Trophoblast cell (in vitro differentiated cells and primary cell): ENCODE measurements around the gene AMMECR1.

Source experiments
- DNase-seq, 2 donors: peaks; one replicate each; pipeline ENCODE4 v3.0.0-alpha.2; 2016
- H2AFZ ChIP-seq: 2 replicates; pipeline ENCODE4 v1.6.1; 2013; ENCODE audit warnings: low read length, moderate library complexity, mild to moderate bottlenecking; ENCODE audit not compliant: insufficient read depth, poor library complexity
- H2AK5ac ChIP-seq: 2 replicates; pipeline ENCODE4 v1.6.1; 2013; ENCODE audit warnings: mild to moderate bottlenecking, low read length
- H2BK120ac ChIP-seq: 2 replicates; pipeline ENCODE4 v1.6.1; 2013; ENCODE audit warnings: low read length, mild to moderate bottlenecking, moderate library complexity; ENCODE audit not compliant: insufficient read depth, poor library complexity
- H2BK12ac ChIP-seq: 2 replicates; pipeline ENCODE4 v1.6.1; 2013; ENCODE audit warnings: mild to moderate bottlenecking, low read length, moderate library complexity
- H2BK5ac ChIP-seq: 2 replicates; pipeline ENCODE4 v1.6.1; 2013; ENCODE audit warnings: low read length, low read depth, moderate library complexity, mild to moderate bottlenecking; ENCODE audit not compliant: poor library complexity
- H3K14ac ChIP-seq: 2 replicates; pipeline ENCODE4 v1.6.1; 2013; ENCODE audit warnings: mild to moderate bottlenecking, low read length
- H3K18ac ChIP-seq: 2 replicates; pipeline ENCODE4 v1.6.1; 2013; ENCODE audit warnings: mild to moderate bottlenecking, low read length
- H3K23ac ChIP-seq: 2 replicates; pipeline ENCODE4 v1.6.1; 2013; ENCODE audit warnings: low read length
- H3K27ac ChIP-seq: 2 replicates; pipeline ENCODE4 v1.5.1; 2013; ENCODE audit warnings: low read depth, mild to moderate bottlenecking, inconsistent platforms, low read length, moderate library complexity
- H3K27me3 ChIP-seq: 2 replicates; pipeline ENCODE4 v1.6.1; 2013; ENCODE audit warnings: inconsistent platforms, mild to moderate bottlenecking, low read length, moderate library complexity; ENCODE audit not compliant: insufficient read depth
- H3K36me3 ChIP-seq, 2 experiments: 1 replicate in 1 of 2; 2 replicates in 1 of 2; pipeline ENCODE4 v1.6.1; 2013; ENCODE audit warnings: low read length in 2 of 2, mild to moderate bottlenecking in 2 of 2, moderate library complexity in 1 of 2; ENCODE audit not compliant: insufficient read depth in 2 of 2, control insufficient read depth in 1 of 2
- H3K4ac ChIP-seq: 2 replicates; pipeline ENCODE4 v1.6.1; 2013; ENCODE audit warnings: low read depth, mild to moderate bottlenecking, low read length, moderate library complexity
- H3K4me1 ChIP-seq, 2 experiments: 1 replicate in 1 of 2; 2 replicates in 1 of 2; pipeline ENCODE4 v1.6.1; 2013; ENCODE audit warnings: low read length in 2 of 2, mild to moderate bottlenecking in 2 of 2, moderate library complexity in 1 of 2; ENCODE audit not compliant: insufficient read depth in 2 of 2, control insufficient read depth in 1 of 2
- H3K4me2 ChIP-seq: 2 replicates; pipeline ENCODE4 v1.6.1; 2013; ENCODE audit warnings: inconsistent platforms, mild to moderate bottlenecking, low read length, moderate library complexity
- H3K4me3 ChIP-seq: 2 replicates; pipeline ENCODE4 v1.5.1; 2013; ENCODE audit warnings: mild to moderate bottlenecking, low read depth, low read length, inconsistent platforms
- H3K79me1 ChIP-seq: one replicate; pipeline ENCODE4 v1.6.1; 2013; ENCODE audit warnings: low read length
- H3K79me2 ChIP-seq: 2 replicates; pipeline ENCODE4 v1.6.1; 2013; ENCODE audit warnings: low read length, mild to moderate bottlenecking; ENCODE audit not compliant: control insufficient read depth, insufficient read depth, poor library complexity
- H3K9ac ChIP-seq: 2 replicates; pipeline ENCODE4 v1.6.1; 2013; ENCODE audit warnings: mild to moderate bottlenecking, low read length
- H3K9me3 ChIP-seq: 2 replicates; pipeline ENCODE4 v1.6.1; 2013; ENCODE audit warnings: low read depth, mild to moderate bottlenecking, control low read depth, inconsistent platforms, low read length; ENCODE audit not compliant: insufficient read depth
- H4K12ac ChIP-seq: 2 replicates; pipeline ENCODE4 v1.6.1; 2013; ENCODE audit warnings: low read depth, mild to moderate bottlenecking, low read length, moderate library complexity
- H4K8ac ChIP-seq: 2 replicates; pipeline ENCODE4 v1.6.1; 2013; ENCODE audit warnings: low read depth, mild to moderate bottlenecking, low read length, moderate library complexity
- H4K91ac ChIP-seq: one replicate; pipeline ENCODE4 v1.6.1; 2013; ENCODE audit warnings: low read depth, mild to moderate bottlenecking, low read length, moderate library complexity
- WGBS: extraction: QIAGEN DNeasy Blood & Tissue Kit; methylation state at CpG from one replicate; pipeline ENCODE4 v1.1.7; 2013; ENCODE audit warnings: missing lambda C conversion rate; ENCODE audit not compliant: insufficient read length, insufficient coverage; ENCODE audit errors: extremely low coverage; 5-methylcytosine and 5-hydroxymethylcytosine counted together

The AMMECR1 gene

DNA sequence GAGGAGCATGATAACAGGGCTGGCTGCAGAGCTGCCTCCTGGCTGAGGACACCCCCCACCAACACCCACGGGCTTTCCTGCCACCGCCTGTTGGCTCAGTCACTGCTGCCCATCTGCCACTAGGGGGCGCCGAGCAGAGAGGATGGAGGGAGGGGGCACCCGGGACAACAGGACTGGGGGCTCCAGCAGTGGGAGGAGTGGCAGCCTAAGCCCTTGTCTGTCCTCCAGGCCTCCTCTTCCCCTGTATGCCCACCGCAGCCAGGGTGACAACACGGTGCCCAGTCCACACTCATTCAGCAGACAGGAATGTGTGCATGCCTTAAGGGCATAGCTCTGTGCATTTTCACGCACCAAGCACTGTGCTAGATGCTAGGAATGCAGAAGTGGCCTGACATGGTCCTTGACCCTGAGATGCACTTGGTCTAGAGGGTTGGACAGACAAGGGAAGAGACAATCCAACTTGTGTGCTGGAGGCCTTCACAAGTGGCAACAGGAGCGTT, 149.9 kb downstream of the AMMECR1 start:
- Histone ChIP-seq H4K12ac (no peak overlapping the region), H3K27ac (no peak overlapping the region), H3K9ac (no peak overlapping the region), H4K91ac (no peak overlapping the region), H3K79me1 (no peaks in the 10 kb centered on the region), H4K8ac (no peak overlapping the region), H3K36me3 (no peaks in the 10 kb centered on the region), H2AK5ac (no peak overlapping the region), H3K4me1 (peaks cover 3 to 4% of the 10 kb centered on the region in 2 experiments), H2BK120ac (no peak overlapping the region), H3K79me2 (no peaks in the 10 kb centered on the region), H3K9me3 (no peaks in the 10 kb centered on the region), H3K14ac (no peak overlapping the region), H3K27me3 (no peaks in the 10 kb centered on the region), H2AFZ (no peak overlapping the region), H2BK12ac (no peak overlapping the region), H3K23ac (no peak overlapping the region), H2BK5ac (no peak overlapping the region), H3K4ac (no peak overlapping the region), H3K4me3 (no peak overlapping the region), H3K4me2 (no peak overlapping the region), H3K18ac (no peak overlapping the region)
- no CpG with 5 or more reads among the region's 9 CpGs for WGBS
- DNase-seq: peak; percentile 40 to 71

DNA sequence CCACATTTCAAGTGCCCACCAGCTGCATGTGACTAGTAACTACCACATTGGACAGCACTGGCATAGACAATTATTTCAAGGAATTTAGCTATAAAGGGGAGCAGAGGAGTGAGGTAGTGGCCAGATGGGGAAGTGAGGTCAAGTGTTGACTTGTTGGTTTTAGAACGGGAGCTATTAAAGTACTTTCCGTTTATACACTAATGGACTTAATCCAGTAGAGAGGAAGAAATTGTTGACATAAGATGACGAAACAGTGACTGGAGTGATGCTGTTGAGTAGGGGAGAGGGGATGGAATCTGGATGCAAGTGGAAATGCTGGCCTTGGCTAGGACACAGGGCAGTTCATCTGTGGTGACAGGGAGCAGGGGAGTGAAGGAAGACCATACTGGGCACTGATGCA, 154.4 kb downstream of the AMMECR1 start:
- H4K91ac ChIP-seq: no peak overlapping the region
- H4K12ac ChIP-seq: no peak overlapping the region
- H2BK12ac ChIP-seq: no peak overlapping the region
- H3K36me3 ChIP-seq: no peaks in the 10 kb centered on the region
- no peak overlapping the region for H3K27ac ChIP-seq
- no peak overlapping the region for H3K4me2 ChIP-seq
- no peaks in the 10 kb centered on the region for H3K27me3 ChIP-seq
- H3K23ac ChIP-seq: no peak overlapping the region
- no peak overlapping the region for H3K4me3 ChIP-seq
- no peak overlapping the region for H3K4ac ChIP-seq
- H2AK5ac ChIP-seq: no peak overlapping the region
- H3K79me1 ChIP-seq: peaks cover 5% of the 10 kb centered on the region
- no peak overlapping the region for H4K8ac ChIP-seq
- H2BK5ac ChIP-seq: no peak overlapping the region
- no peak overlapping the region for H2AFZ ChIP-seq
- no peak overlapping the region for H3K14ac ChIP-seq
- no CpG with 5 or more reads among the region's 3 CpGs for WGBS
- no peak overlapping the region for H3K9ac ChIP-seq
- H3K4me1 ChIP-seq: peaks cover 3 to 12% of the 10 kb centered on the region in 2 experiments
- no peaks in the 10 kb centered on the region for H3K79me2 ChIP-seq
- no peak overlapping the region for H2BK120ac ChIP-seq
- no peaks in the 10 kb centered on the region for H3K9me3 ChIP-seq
- no peak overlapping the region for H3K18ac ChIP-seq
- DNase-seq: no peak

DNA sequence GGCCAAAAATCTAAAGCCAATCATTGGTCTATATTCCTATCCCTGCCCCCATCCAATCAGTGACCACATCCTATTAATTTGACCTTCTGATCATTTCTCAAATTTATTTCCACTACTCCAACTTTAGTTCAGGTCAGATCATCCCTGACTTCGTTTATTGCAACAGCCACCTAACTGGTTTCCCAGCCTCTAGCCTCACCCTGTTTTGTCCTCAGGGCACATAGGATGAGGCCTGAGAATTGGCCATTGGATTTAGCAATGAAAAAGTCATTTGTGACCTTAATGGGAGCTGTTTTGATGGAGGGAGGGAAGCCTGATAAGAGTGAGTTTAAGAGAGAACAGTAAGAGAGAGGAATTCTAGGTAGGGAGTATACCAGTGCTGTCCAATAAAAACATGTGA, 155.0 kb downstream of the AMMECR1 start:
- Histone ChIP-seq H2BK120ac (no peak overlapping the region), H2BK5ac (no peak overlapping the region), H3K79me2 (no peaks in the 10 kb centered on the region), H3K79me1 (peaks cover 5% of the 10 kb centered on the region), H3K18ac (no peak overlapping the region), H3K4ac (no peak overlapping the region), H3K23ac (no peak overlapping the region), H4K12ac (no peak overlapping the region), H3K36me3 (no peaks in the 10 kb centered on the region), H3K27ac (no peak overlapping the region), H4K91ac (no peak overlapping the region), H2AK5ac (no peak overlapping the region), H4K8ac (no peak overlapping the region), H3K4me3 (no peak overlapping the region), H3K4me1 (peaks cover 0 to 8% of the 10 kb centered on the region in 2 experiments), H3K27me3 (no peaks in the 10 kb centered on the region), H3K9ac (no peak overlapping the region), H3K14ac (no peak overlapping the region), H2BK12ac (no peak overlapping the region), H2AFZ (no peak overlapping the region), H3K9me3 (no peaks in the 10 kb centered on the region), H3K4me2 (no peak overlapping the region)
- no CpG with 5 or more reads among the region's 1 CpG for WGBS
- peak; percentile 40 to 77 for DNase-seq

DNA sequence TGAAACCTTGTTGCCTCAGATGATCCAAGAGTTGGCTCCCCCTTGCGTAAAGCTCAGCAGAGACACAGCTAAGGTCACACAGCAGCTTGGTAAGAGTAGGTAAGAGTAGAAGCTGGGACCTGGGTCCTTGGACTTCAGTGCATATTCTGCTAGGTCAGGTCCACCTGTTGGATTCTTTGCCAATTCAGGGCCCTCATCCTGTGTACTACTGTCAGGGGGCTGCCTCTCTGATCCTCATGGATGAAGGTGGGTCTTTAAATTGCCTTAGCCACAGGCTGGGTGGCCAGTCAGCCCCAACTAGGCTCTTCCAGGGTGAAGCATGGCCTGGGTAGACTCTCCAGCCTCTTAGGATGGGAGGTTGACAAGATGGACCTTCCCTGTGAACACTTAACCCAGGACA, 155.8 kb downstream of the AMMECR1 start:
- no peak overlapping the region for H3K9ac ChIP-seq
- no peak overlapping the region for H3K27ac ChIP-seq
- peaks cover 5% of the 10 kb centered on the region for H3K79me1 ChIP-seq
- H4K12ac ChIP-seq: no peak overlapping the region
- no peak overlapping the region for H2BK12ac ChIP-seq
- no peak overlapping the region for H3K14ac ChIP-seq
- WGBS: no CpG with 5 or more reads among the region's 1 CpG
- H2BK5ac ChIP-seq: no peak overlapping the region
- DNase-seq: no peak
- no peaks in the 10 kb centered on the region for H3K9me3 ChIP-seq
- no peaks in the 10 kb centered on the region for H3K36me3 ChIP-seq
- H4K8ac ChIP-seq: no peak overlapping the region
- H3K23ac ChIP-seq: no peak overlapping the region
- no peak overlapping the region for H3K4me2 ChIP-seq
- H2BK120ac ChIP-seq: peak overlapping the region; percentile 33
- no peak overlapping the region for H3K4ac ChIP-seq
- H3K4me3 ChIP-seq: no peak overlapping the region
- H4K91ac ChIP-seq: no peak overlapping the region
- H3K27me3 ChIP-seq: no peaks in the 10 kb centered on the region
- no peak overlapping the region for H2AK5ac ChIP-seq
- no peak overlapping the region for H3K18ac ChIP-seq
- no peaks in the 10 kb centered on the region for H3K79me2 ChIP-seq
- H3K4me1 ChIP-seq: peaks cover 0 to 8% of the 10 kb centered on the region in 2 experiments
- no peak overlapping the region for H2AFZ ChIP-seq
